HG02642 (cell line): ENCODE measurements around the gene RELT.

Experiments
- ATAC-seq: cut with Tn5 transposase; IDR thresholded peaks from one replicate; pipeline ENCODE4 v1.9.1; 2021; ENCODE audit warnings: mild to moderate bottlenecking; ENCODE audit not compliant: unreplicated experiment, poor library complexity

RELT gene

GRCh38 chr11:73389134-73389525 is 12.9 kb downstream of the RELT start:
- ATAC-seq: no peak

- ATAC-seq: no peak
Measured at GRCh38 chr11:73389916-73390315, 13.7 kb downstream of the RELT start.

GRCh38 chr11:73390601-73391565 is 14.7 kb downstream of the RELT start:
- no peak for ATAC-seq

- no peak for ATAC-seq
Measured at GRCh38 chr11:73391665-73392064, 15.5 kb downstream of the RELT start.

- no peak for ATAC-seq
Measured at GRCh38 chr11:73392108-73393010, 16.2 kb downstream of the RELT start.

DNA sequence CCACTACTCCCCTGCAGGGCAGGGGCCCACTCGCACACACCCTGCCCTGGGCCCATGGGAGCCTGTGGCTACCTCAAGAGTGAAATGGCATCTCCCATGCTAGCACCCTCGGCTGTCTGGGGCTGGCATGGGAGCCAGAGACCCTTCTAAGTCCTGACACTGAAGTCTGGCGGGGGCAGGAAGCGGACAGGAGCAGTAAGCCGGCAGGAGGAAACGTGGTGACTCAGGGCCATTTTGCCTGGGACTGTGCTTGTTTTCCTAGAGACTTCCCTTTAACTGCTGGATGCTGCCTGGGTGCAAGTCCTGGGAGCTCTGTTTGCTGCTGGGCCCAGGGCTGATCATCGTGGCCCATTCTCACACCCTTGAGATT is 16.8 kb downstream of the RELT start:
- ATAC-seq: no peak

DNA sequence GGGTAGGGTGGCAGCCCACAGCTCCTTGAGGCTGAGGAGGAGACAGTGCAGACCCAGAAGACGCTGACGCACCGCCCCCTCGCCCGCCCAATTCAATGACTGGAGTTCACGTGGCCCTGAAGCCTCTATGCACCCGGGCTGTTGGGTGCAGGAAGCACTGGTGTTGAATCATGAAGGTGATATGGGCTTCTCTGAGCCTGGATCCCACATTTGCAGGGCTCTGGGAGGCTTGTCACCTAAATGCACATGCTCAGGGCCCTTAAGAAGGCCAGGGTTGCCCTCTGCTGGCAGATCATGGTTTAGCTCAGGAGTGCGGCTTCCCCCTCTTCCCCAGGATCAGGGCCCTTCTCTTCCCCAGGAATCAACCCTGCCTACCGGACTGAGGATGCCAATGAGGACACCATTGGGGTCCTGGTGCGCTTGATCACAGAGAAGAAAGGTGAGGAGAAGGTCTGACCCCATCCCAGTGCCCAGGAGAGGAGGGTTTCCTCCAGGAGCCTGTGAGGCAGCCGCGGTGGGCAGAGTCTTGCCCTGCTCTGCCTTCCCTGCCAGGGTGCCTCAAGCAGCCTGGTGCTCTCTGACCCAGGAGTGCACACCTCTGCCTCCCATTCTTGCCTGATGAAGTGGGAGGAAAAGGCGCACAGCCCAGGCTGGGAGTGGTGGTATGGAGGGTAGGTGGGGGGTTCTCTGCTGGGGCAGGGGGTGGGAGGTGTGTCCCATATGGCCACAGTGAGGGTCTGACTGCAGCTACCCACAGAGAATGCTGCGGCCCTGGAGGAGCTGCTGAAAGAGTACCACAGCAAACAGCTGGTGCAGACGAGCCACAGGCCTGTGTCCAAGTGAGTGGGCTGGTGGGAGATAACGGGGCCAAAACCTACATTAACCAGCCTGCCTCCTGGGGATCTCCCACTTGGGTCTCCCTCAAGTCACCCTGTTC is 17.5 kb downstream of the RELT start:
- ATAC-seq: no peak

GRCh38 chr11:73394416-73395296 is 18.5 kb downstream of the RELT start:
- no peak for ATAC-seq

DNA sequence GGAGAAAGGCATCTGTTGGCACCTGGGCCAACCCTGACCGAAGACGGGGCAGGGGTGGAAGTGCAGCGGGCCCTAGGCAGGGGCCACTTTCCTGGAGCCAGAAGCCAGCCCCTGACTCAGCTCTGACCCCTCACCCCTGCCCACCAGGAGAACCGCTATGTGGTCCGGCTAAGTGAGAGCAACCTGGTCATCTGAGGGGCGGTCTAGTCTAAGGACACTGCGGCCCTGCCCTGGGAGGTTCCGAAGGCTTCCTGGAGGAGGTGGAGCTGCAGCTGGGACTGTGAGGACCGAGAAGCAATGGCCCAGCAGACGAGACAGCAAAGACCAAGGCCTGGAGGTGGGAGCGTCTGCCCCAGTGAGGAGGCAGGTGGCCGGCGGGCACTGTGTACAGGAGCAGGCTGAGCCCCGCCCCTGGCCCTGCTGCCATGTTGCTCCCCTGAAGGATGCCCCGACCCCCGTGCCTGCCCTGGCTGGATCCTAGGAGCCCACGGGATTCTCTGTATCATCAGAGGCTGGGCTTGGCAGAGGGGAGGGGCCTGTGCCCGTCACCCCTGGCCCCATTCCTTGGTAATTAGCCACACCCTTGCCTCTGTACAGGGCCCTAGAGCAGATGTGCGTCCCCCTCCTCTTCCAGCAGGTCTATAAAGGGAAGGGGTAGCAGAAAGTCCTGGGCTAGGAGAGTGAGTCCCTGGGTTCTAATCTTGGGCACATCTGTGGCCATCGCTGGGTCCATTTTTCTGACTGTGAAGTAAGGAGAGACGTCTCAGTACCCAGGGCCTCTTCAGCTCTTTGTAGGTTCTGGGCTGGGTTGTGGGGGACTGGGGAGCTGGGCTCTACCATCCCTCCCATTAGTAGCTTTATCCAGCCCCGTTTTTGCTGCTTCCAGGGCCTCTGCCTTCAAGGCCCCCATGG is 19.4 kb downstream of the RELT start:
- no peak for ATAC-seq

DNA sequence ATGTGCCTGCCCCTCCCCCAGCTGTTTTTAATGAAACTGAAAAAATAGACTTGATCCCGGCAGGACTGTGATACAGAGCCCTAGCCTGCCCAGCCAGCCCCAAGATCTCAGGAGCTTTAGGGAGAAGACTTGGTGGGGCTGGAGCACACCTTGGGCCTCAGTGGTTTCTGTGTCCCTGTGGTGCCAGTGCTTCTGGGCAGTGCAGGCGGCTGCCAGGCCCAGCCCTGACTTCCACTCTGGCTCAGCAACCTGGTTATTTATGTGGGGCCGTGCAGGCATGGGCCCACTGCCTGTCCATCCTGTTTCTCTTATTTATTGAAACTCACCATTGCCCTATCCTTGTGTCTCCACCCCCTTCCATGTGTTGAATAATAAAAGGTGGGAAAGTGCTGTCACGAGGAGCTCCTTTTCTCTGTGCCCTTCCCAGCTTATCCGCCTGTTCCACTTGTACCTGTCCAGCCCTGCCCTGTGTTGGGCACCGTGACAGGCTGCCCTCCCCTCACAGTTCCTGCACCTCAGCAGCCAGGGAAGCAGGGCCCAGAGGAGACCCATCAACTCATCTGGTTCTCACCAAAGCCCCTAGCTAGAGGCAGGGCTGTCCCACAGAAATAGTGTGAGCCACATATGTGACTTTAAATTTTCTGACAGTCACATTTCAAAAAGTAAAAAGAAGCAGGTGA is 20.2 kb downstream of the RELT start:
- ATAC-seq: no peak

- ATAC-seq: no peak
Measured at GRCh38 chr11:73396985-73397384, 20.8 kb downstream of the RELT start.

- ATAC-seq: no peak
Measured at GRCh38 chr11:73397468-73398131, 21.4 kb downstream of the RELT start.

DNA sequence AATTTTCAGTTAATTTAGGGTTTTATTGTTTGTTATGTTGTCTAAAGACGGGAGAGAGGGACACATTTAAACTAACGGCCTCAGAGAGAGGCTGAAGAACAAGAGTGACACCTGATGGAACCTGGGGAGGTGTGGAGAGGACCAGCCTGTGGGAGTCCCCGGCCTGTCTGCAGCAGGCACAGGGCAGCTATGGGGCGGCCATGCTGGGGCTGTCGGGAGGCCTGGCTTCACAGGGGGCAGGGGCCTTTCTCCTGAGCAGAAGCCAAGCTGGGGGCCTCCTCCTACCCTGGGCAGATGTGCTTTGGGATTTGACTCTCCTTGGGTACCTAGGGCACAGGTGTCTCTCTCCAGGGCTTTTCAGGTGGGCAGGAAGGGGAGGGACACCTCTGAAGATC is 21.9 kb downstream of the RELT start:
- no peak for ATAC-seq

GRCh38 chr11:73398721-73399120 is 22.5 kb downstream of the RELT start:
- ATAC-seq: no peak

DNA sequence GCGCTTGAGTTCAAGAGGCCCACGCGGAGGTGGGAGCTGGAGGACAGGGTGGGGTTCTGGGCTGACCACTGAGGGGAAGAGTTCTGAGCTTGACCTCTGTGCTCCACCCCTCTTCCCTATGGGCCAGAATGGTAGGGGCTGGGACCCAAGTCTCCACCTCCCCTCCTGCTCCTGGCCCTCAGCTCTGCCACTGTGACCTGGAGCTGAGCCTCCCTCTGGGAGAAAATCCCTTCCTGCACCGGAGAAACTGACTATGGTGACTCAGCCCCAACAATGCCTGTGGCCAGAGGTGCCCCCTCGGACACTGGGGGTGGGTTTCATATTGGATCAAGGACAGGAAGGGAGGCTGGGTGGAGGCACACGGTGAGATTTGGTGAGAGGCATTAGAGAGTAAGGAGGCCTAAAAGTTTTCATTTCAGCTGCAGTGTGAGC is 23.0 kb downstream of the RELT start:
- ATAC-seq: no peak

GRCh38 chr11:73399636-73400035 is 23.4 kb downstream of the RELT start:
- no peak for ATAC-seq

DNA sequence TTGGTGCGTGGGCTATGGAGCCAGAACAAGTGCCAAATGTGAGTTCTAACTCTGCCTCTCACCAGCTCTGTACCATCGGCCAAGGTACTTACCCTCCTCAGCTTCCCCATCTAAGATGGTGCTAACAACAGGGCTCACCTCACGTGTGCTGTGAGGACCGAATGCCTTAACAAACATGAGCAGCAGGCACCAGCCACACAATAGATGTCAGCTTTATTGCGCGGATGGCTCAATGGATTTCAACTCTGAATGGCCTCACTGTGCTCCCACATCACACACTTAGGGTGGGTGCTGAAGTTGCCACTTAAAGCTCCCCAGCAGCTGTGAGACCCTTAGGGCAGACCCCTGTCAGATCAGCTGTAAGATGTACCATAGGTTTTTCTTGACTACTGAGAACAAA is 24.1 kb downstream of the RELT start:
- no peak for ATAC-seq
